GM23248 (cell line): Measurements from ENCODE around the gene SPSB3.

ENCODE experiments used
- EZH2 ChIP-seq: fragments of 200-600 bp; sonication (generic); IDR thresholded peaks from 2 replicates; pipeline ENCODE4 v1.6.1; 2018; ENCODE audit warnings: antibody characterized with exemption, mild to moderate bottlenecking; ENCODE audit not compliant: insufficient read depth, poor library complexity, severe bottlenecking
- EZH2phosphoT487 ChIP-seq: fragments of 200-600 bp; sonication (generic); IDR thresholded peaks from 2 replicates; pipeline ENCODE4 v1.6.1; 2018; ENCODE audit warnings: antibody characterized with exemption, moderate library complexity, mild to moderate bottlenecking, low read depth; ENCODE audit not compliant: insufficient read depth

- TF ChIP-seq EZH2, result no peak
- TF ChIP-seq EZH2phosphoT487, result no peak
Measured at GRCh38 chr16:1784977-1785845, 2.8 kb upstream of the SPSB3 start.
